CD4-positive, alpha-beta T cell treated with Interleukin-4 for 4 hours (primary cell): ENCODE data around the gene PNKD.
A peak's percentile ranks its signal among the peaks of the same experiment; 100 is the strongest.
"Not testable (repeated sequence)": the region's sequence is repeated elsewhere in the genome, so short reads cannot be mapped to it uniquely, and the experiment has no call there.

ENCODE experiments used
- DNase-seq: peaks from one replicate; pipeline ENCODE4 v3.0.0-alpha.2; 2020

PNKD gene

DNA sequence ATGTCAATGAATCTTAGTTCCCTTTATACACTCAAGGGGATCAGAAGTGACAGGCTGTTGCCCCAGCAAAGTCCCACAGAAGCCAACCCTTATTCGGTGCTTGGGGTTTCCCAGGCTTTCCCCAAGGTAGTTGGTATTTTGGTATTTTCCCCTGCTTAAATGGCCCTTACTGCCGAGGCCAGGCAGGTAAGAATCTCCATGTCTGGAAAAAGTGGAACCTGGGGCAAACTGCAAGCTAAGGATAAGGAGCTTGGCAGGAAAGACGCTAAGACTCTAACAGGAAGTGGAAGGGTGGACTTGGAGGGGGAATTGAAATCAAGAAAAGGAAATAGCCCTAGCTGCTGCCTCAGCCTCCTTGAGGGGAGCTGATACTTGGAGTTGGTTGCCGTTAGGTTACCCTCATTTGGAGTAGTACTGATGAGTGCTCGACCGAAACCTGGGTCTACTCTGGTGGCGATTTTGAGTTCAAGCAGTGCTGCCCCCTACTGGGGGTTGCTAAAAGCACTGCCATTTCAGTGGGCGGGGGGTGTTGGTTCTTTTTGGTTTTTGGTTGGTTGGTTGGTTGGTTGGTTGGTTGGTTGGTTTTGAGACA is 12.8 kb upstream of the PNKD start:
- DNase-seq: peak; percentile 68

DNA sequence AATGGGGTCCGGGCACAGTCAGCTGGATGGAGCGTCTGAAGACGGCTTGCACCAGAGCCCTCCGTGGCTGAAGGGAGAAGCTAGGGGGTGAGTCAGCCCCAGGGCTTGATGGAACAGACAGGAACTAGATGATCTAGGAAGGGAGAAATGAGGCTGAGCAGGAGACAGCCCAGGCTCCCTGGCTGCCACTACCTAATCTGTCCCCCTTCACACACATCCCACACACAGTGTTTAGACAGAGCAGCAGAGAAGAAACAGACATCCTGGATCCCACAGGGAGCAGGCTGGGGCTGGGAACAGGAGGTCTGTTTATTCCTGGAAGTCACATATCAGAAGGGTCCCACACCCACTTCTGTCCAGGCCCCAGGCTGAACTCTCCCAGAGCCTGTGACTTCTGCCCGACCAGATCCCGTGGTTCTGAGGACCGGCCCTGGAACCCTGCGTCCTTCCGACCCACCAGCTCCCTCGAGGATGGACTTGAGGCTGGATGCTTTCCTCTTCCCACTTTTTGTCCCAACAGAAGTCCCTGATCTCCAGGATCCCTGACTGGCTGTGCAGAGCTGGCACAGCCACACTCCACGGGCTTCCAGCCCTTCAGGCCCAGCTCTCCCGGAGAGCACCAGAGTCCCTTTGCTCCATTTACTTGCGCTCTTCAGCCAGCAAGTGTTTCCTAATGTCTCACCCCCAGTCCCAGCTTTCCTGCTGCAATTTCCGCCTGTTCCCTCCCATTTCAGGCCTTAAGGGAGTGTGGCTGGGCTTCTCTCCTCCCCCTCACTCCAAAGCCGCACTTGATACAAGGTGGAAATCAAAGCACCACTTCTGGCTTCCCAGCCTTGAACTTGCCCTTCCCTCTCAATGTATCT is 11.0 kb upstream of the PNKD start:
- DNase-seq: no peak

DNA sequence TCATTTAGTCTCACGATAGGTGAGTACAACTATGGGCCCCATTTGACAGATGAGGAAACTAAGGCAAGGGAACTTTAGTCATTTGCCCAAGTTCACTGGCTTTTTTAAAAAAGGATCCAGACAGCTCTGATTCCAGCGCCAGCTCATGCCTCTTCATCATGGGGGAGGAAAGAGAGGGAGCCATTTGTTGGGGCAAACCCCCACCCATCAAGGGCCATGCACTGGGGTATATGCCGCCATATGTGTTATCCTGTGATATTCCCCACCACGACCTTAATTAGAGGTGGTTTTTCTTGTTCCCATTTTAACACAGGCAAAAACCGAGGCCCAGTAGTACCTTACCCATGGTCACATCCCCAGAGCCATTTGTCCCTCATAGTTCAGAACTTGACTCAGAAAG is 10.2 kb upstream of the PNKD start:
- no peak for DNase-seq

DNA sequence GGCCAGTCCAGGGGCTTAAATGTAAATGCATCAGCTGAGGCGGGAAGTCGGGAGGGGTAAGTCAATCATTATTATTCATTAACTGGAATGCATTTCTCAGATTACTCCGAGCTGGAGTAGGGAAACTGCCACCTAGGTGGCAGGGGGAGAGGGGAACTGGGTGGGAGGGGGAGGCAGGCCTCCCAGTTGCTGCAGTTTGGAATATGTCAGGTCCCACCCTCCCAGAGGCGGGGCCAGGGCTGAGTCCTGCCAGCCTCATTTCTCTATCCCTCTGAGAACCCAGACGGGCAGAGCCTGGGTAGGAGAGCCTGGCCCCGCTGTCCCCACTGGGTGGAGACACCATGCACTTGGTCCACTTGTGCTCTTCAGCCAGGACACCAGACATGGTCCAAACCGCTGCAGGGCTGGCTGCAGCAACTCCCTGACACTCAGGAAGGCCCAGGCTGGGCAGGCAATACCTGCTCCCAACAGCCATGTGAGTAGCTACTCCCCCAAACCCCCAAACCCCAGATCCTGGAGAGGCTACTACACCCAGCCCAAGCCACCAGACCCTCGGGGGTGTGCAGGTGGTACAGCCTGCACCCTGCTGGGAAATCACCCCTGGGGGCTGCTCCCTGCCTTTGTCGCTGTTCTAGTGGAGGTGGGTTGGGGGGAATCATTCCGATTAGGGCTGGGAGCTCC is 9.4 kb upstream of the PNKD start, which contains the start of gene GPBAR1:
TSS of gene GPBAR1 (plus strand) at position 274 of the 681 bp plus-strand sequence. CDS start 1,710 bp downstream, outside the sequence.
- no peak for DNase-seq

DNA sequence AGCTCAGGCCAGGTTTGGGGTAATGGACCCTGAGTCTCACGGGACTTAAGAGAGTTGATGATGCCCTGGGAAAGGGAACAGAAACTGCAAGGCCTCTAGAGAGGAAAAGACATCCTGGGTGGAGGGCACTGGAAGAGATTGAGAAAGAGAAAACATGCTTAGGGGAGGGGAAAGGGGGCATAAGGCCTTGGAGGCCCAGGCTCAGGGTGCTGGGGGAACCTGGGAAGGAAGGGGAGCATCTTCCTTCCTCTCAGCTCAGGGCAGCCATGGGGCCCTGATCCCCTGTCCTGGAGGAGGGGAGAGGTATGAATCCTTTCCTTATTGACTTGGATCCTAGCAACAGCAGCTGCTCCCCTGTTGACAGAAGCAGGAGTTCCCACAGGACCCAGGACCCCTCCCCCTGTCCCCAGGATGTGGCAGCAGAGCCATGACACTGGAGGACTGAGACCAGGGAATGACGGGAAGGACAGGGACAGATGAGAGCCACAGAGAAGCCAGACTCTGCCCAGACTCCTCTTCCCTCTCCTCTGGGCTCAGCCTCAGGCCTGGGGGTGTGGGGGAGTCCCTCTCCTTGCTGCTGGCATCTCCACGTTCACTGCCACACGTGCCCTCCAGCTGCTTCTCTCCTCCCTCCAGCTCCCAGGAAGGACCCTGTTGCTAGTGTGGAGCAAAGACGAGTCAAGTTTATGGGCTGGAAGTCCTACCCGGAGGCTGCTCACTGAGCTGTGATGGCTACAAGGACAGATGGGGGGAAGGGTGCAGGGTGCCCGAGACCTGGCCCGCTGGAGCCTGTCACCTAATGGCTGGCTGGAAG is 8.7 kb upstream of the PNKD start:
- DNase-seq: no peak

DNA sequence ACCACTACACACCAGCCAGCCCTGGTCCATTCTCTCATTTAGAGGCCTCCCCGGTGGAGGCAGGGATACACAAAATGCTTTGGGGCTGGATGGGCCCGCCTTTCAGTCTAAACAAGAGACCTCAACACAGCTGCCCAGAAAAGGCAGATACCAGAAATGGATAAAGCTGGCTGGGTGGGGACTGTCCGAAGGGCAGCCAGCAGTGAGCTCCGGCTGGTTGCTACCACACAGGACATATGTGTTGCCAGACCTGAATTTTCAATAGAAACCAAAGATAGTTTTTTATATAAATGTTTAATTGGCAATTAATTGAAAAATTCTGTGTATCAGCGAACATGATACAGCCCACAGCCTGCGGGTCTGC is 8.1 kb upstream of the PNKD start:
- no peak for DNase-seq

DNA sequence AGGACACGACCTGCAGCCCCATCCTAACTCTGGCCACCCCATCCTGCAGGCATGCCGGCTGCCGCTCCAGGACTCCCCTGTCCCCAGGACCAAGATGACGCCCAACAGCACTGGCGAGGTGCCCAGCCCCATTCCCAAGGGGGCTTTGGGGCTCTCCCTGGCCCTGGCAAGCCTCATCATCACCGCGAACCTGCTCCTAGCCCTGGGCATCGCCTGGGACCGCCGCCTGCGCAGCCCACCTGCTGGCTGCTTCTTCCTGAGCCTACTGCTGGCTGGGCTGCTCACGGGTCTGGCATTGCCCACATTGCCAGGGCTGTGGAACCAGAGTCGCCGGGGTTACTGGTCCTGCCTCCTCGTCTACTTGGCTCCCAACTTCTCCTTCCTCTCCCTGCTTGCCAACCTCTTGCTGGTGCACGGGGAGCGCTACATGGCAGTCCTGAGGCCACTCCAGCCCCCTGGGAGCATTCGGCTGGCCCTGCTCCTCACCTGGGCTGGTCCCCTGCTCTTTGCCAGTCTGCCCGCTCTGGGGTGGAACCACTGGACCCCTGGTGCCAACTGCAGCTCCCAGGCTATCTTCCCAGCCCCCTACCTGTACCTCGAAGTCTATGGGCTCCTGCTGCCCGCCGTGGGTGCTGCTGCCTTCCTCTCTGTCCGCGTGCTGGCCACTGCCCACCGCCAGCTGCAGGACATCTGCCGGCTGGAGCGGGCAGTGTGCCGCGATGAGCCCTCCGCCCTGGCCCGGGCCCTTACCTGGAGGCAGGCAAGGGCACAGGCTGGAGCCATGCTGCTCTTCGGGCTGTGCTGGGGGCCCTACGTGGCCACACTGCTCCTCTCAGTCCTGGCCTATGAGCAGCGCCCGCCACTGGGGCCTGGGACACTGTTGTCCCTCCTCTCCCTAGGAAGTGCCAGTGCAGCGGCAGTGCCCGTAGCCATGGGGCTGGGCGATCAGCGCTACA is 7.4 kb upstream of the PNKD start:
- no peak for DNase-seq

DNA sequence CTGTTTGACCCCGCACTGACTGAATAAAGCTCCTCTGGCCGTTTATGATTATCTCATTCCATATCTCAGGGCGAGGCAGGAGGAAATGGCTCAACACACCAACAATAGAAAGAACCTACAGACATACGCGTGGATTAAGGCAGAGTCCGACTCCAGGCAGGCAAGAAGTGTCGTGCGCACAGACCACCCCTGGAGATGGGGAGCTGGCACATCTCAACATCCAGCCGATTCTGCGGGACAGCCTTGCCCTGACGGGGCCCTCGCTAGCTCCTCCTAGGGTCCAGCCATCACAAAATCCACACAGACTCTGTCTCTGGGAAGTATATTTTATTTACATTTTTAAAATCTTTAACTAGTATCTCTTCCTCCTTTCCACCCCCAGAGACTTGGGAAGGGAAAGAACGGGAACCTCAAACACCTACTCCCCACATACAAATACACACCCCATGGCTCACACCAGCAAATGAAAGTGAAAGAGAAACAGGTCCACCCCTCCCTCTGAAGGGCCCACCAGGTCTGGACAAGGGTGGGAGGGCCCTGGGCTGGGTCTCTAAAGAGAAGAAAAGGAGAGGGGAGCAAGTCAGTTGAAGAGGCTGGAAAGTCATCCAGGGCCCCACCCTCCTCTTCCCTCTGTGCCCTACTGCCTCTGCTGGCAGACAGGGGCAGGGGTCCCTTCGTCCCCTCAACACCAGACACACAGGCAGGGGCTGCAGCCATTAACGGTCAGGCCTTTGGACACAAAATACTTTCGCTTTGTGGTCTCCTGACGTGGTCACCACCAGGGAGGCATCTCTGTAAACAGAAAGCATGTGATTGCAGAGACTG is 6.3 kb upstream of the PNKD start:
- no peak for DNase-seq

DNA sequence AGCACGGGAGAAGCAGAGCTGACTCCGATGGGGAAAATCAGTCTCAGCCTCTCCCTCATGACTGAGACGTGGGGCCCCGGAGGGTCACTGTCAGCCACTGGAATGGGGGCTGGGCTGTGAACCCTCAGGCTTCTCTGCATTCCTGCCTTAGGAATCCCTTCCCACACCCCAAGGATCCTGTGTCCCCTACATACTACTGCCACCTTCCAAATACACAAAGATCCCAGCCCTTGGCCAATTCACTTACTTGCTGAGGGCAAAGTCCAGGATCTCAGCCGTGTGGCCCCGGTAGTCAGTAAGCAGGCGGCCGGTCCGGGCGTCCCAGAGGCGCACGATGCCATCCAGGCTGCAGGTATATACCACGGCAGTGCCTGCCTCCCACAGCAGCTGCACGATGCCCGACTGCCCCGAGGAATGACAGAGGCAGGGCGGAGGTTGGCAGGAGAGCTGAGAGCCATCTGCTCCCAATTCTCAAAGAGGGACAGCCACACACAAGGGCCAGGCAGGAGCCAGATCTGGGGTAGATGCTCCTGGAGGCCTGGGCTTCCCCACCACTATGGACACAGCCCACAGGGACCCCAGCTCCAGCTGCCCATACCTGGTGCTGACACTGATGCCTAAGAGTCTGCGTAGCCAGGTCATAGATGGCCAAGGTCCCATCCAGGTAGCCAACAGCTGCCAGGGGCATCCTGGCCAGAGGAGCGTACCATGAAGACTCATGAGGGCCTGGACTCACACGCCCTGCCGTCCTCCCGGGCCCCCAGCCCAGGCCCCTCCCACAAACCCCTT is 5.4 kb upstream of the PNKD start:
- no peak for DNase-seq

DNA sequence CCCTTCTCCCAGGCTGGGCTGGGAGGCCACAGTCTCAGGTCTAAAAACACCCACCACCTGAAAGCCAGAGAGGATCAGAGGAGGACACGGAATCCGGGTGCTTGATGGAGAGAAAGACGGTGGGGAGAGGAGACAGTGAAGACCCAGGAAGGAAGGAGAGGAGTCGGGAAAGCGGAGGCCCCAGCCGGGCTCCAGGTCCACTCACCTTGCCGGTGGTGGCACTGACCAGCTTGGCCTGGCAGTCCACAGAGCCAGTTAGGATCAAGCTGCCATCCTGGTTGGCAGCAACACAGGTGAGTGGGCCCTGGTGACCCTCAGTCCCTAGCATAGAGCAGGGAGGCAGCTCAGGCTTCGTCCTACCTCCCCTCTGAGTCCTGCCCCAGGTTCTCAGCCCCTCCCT is 4.7 kb upstream of the PNKD start:
- no peak for DNase-seq

DNA sequence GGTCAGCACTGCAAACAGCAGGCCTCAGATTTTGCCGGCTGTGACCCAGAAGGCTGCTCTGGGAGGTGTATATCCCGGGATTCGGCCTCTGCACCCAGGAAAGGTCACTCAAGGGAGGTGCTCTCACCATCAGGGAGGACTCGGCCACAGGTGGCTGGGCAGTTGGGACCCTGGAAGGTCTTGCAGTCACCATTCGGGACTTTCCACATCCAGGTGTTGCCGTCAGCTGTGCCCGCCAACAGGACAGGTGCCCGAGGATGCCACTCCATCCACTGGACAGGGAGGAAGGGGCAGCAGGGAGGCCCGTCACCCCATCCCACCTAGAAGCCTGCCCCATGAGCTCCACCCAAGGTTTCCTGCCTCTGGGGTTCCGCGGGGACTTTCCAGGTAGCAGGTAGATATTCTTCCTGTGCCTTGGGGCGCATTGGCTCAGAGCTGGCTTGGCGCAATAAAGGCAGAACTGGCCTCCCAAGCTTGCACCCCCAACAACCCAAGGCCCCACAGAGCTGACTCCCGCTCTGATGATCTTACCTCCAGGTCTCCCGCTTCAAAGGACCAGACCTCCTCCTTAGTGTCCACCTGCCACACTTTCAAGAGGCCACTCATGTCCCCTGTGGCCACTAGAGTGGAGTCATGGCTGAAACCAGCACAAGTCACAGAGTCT is 3.9 kb upstream of the PNKD start:
- no peak for DNase-seq

DNA sequence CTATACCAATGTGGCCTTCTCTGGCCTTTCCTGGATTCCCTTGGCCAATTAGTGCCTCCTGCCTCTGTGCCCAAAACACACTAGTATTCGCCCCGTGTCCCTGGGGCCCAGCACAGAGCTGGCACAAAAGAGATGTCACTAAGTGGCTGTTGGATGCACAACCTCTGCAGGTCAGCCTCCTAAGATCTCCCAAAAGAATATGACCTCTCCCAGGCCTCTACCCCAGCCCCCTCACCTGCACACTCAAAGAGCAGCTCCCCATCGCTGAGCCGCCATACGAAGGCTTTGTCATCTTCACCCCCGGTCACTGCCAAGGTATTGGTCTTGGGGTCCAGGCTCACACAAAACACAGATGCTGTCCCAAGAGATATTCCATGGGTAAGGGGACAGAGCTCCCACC is 3.1 kb upstream of the PNKD start:
- no peak for DNase-seq

DNA sequence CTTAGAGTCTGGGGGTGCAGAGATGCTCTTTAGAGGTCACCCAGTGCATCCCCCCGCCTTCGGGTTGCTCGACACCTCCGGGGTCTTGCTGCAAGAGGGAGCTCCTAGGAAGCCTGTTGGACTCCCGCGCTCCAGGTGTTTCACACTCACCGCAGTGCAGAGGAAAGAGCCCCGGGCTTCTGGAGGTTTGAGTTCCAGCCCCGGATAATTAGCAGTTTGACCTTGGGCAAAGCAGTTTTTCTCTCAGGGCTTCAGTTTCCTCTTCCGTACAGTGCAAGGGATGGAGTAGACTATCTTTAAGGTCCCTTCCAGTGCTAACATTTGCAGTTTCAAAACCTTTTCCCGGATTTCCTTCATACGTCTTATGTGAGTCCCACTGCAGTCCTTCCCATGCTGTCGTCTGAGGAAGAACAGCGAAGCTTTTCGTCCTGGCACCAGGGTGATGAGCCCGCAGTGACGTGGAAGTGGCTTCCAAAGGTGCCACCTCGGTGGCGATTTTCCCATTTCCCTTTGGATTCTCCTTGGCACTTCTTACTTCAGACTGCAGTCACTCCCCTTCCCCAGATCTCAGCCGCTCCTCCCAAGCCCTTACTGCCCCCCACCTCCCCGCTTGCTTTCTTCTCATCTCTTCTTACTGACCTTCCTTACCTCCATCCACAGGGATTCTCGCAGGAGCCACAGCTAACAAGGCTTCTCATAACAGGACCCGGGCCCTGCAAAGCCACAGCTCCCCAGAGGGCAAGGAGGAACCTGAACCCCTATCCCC is 585 bp downstream of the PNKD start:
- no peak for DNase-seq

DNA sequence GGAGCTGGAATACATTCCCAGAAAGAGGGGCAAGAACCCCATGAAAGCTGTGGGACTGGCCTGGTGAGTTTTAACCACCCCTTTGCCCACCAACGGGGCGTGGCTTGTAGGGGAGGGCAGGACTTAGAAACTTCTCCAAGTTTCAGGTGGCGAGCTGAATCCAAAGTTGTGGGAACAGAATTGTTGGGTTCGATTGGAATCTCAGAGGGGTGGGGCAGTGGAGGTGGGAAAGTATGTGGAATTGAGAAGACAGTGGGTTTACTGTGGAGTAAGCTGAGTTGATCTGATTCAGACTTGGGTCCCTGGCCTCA is 1.1 kb downstream of the PNKD start:
- no peak for DNase-seq

DNA sequence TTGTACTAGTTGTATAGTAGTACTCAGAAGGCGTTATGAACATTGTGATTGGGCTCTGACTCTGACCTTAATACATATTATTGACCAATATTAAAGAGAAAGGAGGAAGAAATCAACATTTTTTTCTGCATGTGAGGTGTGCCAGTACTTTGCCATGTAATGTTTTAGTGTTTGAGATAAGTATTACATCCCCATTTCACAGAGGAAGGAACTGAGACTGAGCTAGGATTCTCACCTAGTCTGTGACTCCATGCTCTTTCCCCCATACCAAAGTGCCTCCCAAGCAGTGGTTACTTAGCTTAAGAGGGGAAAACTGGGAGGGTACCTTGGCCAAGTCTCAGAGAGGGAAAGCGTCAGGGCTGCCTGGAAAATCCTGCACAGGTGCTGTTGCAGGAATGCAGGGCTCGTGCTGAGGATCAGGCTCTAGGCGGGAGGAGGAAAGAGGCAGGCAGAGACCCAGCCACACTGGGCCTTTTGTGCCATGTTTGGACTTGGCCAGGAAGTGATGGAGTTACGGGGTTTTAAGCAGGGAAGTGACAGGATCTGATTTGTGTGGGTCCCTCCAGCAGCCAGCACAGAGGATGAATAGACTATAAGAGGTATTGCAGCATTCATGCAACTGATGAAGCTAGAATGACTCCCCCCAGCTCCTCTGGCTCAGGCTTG is 1.7 kb downstream of the PNKD start:
- DNase-seq: no peak

DNA sequence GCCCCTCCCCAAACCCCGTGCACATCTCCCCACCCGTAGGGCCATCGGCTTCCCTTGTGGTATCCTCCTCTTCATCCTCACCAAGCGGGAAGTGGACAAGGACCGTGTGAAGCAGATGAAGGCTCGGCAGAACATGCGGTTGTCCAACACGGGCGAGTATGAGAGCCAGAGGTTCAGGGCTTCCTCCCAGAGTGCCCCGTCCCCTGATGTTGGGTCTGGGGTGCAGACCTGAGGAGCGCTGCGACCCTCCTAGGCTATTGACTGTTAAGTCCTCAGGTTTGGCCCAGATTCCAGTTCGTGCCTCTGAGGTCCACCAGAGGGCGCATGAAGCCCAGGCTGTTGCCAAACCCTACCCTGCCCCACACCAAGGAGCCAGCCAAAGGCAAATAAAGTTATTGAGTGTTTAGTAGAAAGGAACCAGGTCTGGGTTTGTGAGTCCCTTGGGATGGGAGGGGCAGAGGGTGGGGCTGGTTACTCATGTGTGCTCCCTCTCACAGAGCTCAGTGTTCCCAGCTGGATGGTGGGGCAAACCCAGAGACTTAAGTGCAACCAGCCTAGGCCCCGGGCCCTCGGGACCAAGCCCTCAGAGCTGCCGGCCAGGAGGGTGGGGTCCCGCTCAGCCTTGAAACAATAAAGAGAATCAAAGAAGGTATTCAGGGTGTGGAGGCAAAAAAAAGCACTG is 2.4 kb downstream of the PNKD start:
- peak; percentile 82 for DNase-seq

DNA sequence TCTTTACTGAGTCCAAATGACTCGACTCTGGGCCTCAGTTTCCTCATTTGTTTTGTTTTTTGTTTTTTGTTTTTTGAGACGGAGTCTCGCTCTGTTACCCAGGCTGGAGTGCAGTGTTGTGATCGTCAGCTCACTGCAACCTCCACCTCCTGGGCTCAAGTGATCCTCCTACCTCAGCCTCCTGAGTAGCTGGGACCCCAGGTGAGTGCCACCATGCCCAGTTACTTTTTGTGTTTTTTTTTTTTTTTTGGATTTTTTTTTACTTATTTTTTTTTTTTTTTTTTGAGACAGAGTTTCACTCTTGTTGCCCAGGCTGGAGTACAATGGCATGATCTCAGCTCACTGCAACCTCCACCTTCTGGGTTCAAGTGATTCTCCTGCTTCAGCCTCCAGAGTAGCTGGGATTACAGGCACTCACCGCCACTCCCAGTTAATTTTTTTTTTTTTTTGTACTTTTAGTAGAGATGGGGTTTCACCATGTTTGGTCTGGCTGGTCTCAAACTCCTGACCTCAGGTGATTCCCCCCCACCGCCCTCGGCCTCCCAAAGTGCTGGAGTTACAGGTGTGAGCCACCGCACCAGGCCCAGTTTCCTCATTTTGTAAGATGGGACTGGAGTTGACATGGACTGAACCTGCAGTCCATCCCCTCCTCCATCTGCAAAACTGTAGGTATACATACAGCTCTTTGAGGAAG is 3.0 kb downstream of the PNKD start:
- not testable (repeated sequence) for DNase-seq
